Immature natural killer cell (primary cell): ENCODE results near the gene TNS4. TPM values are rescaled to one million over a fixed set of nuclear protein-coding genes. Genes with fewer than 3 reads are reported as not detected.

Experiments used
- DNase-seq, 3 donors: peaks; one replicate each; pipeline ENCODE4 v3.0.0; 2022; ENCODE audit warnings: mixed read lengths in 1 of 3
- H3K27ac Mint-ChIP-seq, 6 donors: one replicate each; pipeline ENCODE4 v1.8.0; 2020; ENCODE audit warnings: mixed read lengths in 6 of 6, mild to moderate bottlenecking in 5 of 6, inconsistent platforms in 4 of 6, moderate library complexity in 3 of 6
- H3K27me3 Mint-ChIP-seq, 3 donors: one replicate each; pipeline ENCODE4 v1.8.0; 2020 to 2021; ENCODE audit warnings: low read depth in 3 of 3, mild to moderate bottlenecking in 3 of 3, mixed read lengths in 3 of 3, moderate library complexity in 3 of 3, inconsistent platforms in 1 of 3
- H3K36me3 Mint-ChIP-seq, 3 donors: one replicate each; pipeline ENCODE4 v1.8.0; 2020; ENCODE audit warnings: mixed read lengths in 3 of 3, inconsistent platforms in 2 of 3, mild to moderate bottlenecking in 2 of 3
- H3K4me1 Mint-ChIP-seq, 2 donors: one replicate each; pipeline ENCODE4 v1.8.0; 2020; ENCODE audit warnings: inconsistent platforms in 2 of 2, mild to moderate bottlenecking in 2 of 2, mixed read lengths in 2 of 2, moderate library complexity in 1 of 2
- H3K4me3 Mint-ChIP-seq, 5 donors: one replicate each; pipeline ENCODE4 v1.8.0; 2020; ENCODE audit warnings: mild to moderate bottlenecking in 5 of 5, mixed read lengths in 5 of 5, inconsistent platforms in 3 of 5, moderate library complexity in 3 of 5
- H3K9me3 Mint-ChIP-seq, 6 donors: one replicate each; pipeline ENCODE4 v1.8.0; 2020; ENCODE audit warnings: mild to moderate bottlenecking in 6 of 6, mixed read lengths in 6 of 6, inconsistent platforms in 4 of 6, moderate library complexity in 3 of 6
- polyA plus RNA-seq, 3 donors: library from polyadenylated mRNA; unstranded; fragments of 300-500 nt; fragmentation: Illumina TruSeq; gene quantifications; one replicate each; pipeline ENCODE4 v1.2.3, GENCODE V29; 2021

TNS4 gene
- polyA plus RNA-seq, 3 donors from 2014 or later = 0.12 TPM; not detected in 2

DNA sequence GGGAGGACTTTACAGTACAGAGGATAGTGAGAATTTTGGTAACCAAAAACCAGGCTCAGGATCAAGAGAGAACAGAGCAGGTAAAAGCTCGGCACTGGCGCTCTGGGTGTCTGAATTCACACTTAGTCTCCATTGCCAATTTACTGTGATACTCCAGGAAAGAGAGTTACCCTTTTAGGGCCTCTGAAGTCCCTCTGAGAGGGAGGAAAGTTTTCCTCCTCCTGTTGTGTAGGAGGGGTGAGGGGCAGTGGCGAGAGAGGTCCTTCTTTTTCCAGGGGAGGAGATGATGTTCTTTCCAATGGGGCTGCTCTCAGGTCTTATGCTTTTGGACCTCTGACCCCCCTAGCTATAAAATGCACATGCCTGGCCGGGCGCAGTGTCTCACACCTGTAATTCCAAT is 5.4 kb upstream of the TNS4 start:
- no peak for DNase-seq
- peaks cover 0 to 6% (median 4%) of the 10 kb centered on the region in 3 donors for H3K27me3 Mint-ChIP-seq
- H3K27ac Mint-ChIP-seq = no peak overlapping the region
- no peak overlapping the region for H3K4me3 Mint-ChIP-seq
- no peaks in the 10 kb centered on the region for H3K4me1 Mint-ChIP-seq
- no peaks in the 10 kb centered on the region for H3K9me3 Mint-ChIP-seq
- H3K36me3 Mint-ChIP-seq = no peaks in the 10 kb centered on the region

DNA sequence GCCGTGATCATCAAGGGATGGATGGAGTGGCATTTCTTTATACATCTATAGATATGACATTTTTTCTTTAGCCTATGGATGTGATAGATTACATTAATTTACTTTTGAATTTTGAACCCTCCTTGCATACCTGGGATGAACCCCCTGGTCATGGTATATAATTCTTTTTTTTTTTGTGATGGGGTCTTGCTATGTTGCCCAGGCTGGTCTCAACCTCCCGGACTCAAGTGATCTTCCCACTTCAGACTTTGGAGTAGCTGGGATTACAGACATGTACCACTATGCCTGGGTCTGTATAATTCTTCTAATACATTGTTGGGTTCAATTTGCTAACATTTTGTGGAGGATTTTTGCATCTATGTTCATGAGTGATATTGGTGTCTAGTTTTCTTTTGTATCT is 1.7 kb upstream of the TNS4 start:
- DNase-seq = no peak
- Mint-ChIP-seq H3K27me3 (peaks cover 2 to 4% (median 2%) of the 10 kb centered on the region in 3 donors), H3K9me3 (no peaks in the 10 kb centered on the region), H3K36me3 (no peaks in the 10 kb centered on the region), H3K4me1 (no peaks in the 10 kb centered on the region), H3K27ac (no peak overlapping the region), H3K4me3 (no peak overlapping the region)

DNA sequence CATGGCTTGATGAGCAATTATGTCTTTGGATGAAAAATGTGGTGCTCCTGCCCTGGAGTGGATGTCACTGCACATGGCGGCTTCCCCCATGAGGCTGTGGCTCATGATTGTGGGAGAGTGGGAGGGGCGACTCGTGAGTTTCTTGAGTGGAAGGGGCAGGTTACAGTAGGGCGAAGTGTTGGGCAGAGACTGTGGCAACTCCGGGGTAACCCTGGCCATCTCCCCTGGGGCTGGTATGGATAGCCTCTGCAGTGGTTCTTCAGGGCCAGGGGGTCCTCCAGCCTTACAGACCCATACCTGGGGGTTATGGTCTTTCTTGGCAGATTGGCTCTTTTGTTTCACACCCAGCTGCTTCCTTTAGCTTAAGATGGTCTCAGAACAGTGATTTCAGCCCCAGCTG is 1.3 kb upstream of the TNS4 start:
- H3K27ac Mint-ChIP-seq = no peak overlapping the region
- H3K36me3 Mint-ChIP-seq = no peaks in the 10 kb centered on the region
- DNase-seq = no peak
- H3K4me1 Mint-ChIP-seq = no peaks in the 10 kb centered on the region
- H3K9me3 Mint-ChIP-seq = no peaks in the 10 kb centered on the region
- no peak overlapping the region for H3K4me3 Mint-ChIP-seq
- H3K27me3 Mint-ChIP-seq = peaks cover 2 to 4% (median 2%) of the 10 kb centered on the region in 3 donors

DNA sequence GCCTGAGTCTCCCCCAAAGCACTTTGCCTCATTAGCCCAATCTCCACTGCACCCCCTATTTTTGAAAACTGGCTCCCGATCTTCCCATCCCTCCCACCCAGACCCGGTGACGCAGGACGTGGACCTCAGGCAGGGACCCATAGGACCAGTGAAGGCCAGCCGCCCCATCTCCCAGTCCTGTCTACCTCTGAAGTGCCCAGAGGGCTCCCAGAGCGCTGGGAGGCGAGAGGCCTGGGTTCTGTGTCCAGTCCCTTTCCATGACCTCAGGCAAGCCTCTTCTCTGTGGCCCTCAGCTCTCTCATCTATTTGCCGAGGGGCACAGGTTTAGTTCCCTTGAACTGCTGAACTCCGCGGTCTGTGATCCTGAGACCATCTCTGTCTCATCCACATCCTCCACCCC is 714 bp downstream of the TNS4 start:
- Mint-ChIP-seq H3K27me3 (peaks cover 2 to 7% (median 4%) of the 10 kb centered on the region in 3 donors), H3K4me3 (no peak overlapping the region), H3K36me3 (no peaks in the 10 kb centered on the region), H3K9me3 (no peaks in the 10 kb centered on the region), H3K27ac (no peak overlapping the region), H3K4me1 (no peaks in the 10 kb centered on the region)
- DNase-seq = no peak

DNA sequence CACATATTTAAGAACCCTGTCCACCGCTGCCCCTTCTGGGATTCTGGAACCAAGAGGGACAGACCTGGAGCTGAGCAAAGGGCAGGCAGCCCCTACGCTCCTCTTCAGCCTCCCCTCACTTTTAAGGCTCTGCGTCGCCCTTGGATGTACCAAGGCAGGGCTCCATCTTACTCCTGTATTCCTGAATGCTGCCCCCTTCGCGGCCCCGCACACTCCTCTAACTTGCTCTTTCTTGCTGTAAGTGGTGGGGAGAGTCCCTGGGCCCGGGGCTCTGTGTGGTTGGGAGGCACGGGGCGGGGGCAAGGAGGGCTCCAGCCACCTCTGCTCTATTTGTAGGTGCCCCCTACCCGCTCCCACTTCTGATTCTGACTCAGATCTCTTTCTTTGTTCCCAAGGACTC is 1.2 kb downstream of the TNS4 start:
- no peak overlapping the region for H3K4me3 Mint-ChIP-seq
- peaks cover 2 to 7% (median 2%) of the 10 kb centered on the region in 3 donors for H3K27me3 Mint-ChIP-seq
- no peaks in the 10 kb centered on the region for H3K36me3 Mint-ChIP-seq
- H3K27ac Mint-ChIP-seq = no peak overlapping the region
- H3K9me3 Mint-ChIP-seq = no peaks in the 10 kb centered on the region
- no peak for DNase-seq
- H3K4me1 Mint-ChIP-seq = no peaks in the 10 kb centered on the region

DNA sequence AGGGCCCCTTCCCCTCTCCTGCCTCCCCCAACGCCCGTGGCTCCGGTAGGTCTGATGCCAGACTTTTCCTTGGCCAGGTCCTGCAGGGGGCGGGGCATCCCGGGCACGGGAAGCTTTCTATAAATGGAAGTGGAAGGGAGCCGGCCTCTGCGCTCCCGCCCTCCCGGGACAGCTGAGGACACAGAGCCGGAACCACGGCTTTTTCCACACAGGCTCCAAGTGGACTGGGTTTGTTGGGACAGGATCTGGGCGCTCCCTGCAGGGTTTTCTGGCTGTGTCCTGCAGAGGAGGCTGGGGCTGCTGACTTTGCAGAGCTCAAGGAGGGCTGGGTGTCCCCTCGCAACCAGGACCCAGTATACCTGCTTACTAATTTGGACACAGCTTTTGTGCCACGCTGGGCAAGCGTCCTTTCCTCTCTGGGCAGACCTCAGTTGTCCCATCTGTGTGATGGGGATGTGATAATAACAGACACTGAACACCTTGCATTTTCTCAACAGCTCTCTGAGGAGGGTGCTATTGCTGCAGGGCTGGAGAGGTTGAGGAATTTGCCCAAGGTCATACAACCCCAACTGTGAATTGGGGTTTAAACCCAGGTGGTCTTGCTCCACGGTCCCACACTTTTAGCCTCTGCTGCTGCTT is 1.8 kb downstream of the TNS4 start:
- Mint-ChIP-seq H3K4me3 (no peak overlapping the region), H3K36me3 (no peaks in the 10 kb centered on the region), H3K4me1 (no peaks in the 10 kb centered on the region), H3K9me3 (no peaks in the 10 kb centered on the region), H3K27ac (no peak overlapping the region), H3K27me3 (peaks cover 1 to 7% (median 2%) of the 10 kb centered on the region in 3 donors)
- DNase-seq = no peak

DNA sequence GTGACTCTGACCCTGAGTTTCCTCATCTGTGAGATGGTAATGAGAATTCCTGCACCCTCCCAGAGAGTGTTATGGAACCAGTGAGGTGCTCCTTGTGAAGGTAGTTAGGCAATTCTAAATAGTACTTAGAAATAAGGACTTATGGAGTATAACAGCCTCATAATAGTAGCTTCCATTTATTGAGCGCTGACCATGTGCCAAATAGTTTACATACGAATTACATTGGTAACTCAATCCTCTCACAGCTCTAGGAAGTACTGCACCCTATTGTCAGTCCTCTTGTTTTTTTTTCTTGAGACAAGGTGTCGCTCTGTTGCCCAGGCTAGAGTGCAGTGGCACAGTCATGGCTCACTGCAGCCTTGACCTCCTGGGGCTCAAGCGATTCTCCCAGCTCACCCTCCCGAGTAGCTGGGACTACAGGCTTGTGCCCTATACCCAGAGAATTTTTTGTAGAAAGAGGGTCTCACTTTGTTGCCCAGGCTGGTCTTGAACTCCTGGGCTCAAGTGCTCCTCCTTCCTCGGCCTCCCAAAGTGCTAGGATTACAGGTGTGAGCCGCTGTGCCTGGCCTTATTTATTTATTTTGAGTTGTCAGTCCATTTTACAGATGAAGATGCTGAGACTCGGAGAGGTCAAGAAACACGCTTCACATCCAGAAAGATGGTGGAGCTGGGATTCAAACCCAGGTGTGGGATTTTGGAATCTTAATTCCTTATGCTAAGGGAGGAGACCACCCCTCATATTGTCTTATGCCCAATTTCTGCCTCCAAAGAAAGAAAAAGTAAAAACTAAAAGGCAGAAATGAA is 2.9 kb downstream of the TNS4 start:
- Mint-ChIP-seq H3K4me1 (no peaks in the 10 kb centered on the region), H3K27me3 (peaks cover 0 to 7% (median 0%) of the 10 kb centered on the region in 3 donors), H3K4me3 (no peak overlapping the region), H3K9me3 (no peaks in the 10 kb centered on the region), H3K36me3 (no peaks in the 10 kb centered on the region), H3K27ac (no peak overlapping the region)
- no peak for DNase-seq

DNA sequence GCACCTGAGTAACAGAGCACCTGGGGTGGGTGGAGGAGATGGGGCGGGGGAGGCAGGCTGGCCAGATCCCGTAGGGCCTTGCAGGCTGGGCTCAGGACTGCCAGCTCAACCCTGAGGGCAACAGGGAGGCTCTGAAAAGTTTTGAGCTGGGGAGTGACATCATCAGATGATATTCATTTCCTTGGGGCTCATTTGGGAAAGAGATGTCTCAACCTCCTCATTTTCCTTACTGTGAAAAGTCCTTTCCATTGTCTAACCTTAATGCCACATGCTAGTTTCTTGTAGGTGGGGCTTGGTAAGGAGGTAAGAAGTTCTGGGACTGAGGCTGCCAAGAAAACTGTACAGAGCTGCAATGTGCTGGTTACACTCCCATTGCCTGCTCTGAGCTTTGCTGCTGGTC is 3.7 kb downstream of the TNS4 start:
- no peak overlapping the region for H3K4me3 Mint-ChIP-seq

DNA sequence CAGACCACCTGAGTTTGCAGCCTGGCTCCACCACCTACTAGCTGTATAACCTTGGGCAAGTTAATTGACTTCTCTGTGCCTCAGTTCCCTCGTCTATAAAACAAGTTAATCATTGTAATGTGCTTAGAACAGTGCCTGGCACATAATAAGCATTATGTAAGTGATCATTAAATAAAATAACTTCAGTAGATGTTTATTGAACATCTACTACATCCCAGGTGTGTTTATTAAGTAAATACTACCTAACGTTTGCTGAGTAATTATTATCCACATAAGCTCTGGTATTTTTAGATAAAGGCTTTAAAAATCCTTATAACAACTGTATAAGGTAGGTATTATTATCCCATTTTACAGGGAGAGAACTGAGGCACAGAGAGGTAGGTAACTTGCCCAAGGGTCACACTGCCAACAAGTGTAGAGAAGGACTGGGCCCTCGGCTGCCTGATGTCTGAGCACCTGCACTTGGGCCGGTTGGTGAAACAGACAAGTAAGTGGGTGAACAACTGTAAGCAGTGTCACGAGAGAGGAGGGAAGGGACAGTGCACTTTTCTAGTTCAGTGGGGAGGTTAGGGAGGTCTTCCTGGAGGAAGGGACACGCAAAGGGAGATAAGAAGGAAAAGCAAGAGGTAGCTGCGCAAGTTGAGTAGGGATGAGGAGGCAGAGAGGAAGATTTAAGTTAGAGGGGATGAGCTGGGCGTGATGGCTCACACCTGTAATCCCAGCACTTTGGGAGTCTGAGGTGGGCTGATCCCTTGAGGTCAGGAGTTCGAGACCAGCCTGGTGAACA is 4.6 kb downstream of the TNS4 start:
- DNase-seq = no peak
- H3K36me3 Mint-ChIP-seq = no peaks in the 10 kb centered on the region
- H3K9me3 Mint-ChIP-seq = no peaks in the 10 kb centered on the region
- H3K27me3 Mint-ChIP-seq = peaks cover 0 to 7% (median 0%) of the 10 kb centered on the region in 3 donors
- no peak overlapping the region for H3K4me3 Mint-ChIP-seq
- peak overlapping the region in 1 of 6 donors; percentile 64 for H3K27ac Mint-ChIP-seq
- H3K4me1 Mint-ChIP-seq = no peaks in the 10 kb centered on the region

More for the DNA sequence above, 3.7 kb downstream of the TNS4 start:
- Mint-ChIP-seq H3K27ac (no peak overlapping the region), H3K4me1 (no peaks in the 10 kb centered on the region), H3K36me3 (no peaks in the 10 kb centered on the region), H3K9me3 (no peaks in the 10 kb centered on the region), H3K27me3 (peaks cover 0 to 7% (median 0%) of the 10 kb centered on the region in 3 donors)
- DNase-seq = no peak

DNA sequence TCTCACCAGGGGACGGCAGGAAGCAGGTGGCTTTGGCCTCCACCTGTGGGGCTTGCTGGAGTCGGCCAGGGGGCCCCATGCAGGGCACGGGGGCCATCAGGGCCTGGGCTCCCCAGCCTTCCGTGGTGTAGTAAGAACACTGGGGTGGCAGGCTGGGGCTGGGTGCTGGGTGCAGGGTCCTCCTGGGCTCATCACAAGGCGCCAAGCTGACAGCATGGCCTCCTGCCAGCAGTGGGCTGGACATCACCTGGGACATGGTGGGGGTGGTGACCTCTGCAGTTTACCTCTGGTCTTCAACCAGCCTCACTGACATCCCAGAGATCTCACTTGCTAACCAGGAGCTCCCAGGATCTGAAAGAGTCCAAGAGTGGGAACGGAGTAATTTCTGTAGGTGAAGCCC is 5.3 kb downstream of the TNS4 start:
- Mint-ChIP-seq H3K4me1 (peaks cover under 1% of the 10 kb centered on the region in 2 donors), H3K4me3 (no peak overlapping the region), H3K27ac (no peak overlapping the region), H3K36me3 (no peaks in the 10 kb centered on the region), H3K27me3 (peaks cover 0 to 7% (median under 1%) of the 10 kb centered on the region in 3 donors), H3K9me3 (no peaks in the 10 kb centered on the region)
- no peak for DNase-seq

DNA sequence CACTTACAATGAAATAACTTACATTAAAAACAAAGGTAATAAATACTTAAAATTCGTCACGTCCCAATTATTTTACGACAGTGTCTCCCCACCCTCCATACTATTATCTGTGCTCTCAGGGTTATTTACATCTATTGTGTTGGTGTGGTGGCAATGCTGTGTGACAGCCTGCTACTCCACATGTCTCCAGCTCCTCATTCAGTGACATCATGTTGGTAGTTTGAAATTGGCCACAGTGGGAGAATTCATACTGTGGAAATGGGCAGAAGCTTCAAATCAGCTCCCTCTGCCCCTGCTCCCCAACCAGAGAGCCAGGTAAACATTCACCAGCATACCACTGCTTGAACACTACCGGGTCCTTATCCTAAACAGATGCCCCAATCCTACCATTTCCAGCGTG is 6.3 kb downstream of the TNS4 start:
- no peak for DNase-seq
- H3K36me3 Mint-ChIP-seq = no peaks in the 10 kb centered on the region
- no peaks in the 10 kb centered on the region for H3K9me3 Mint-ChIP-seq
- no peak overlapping the region for H3K4me3 Mint-ChIP-seq
- H3K4me1 Mint-ChIP-seq = peaks cover 6 to 11% of the 10 kb centered on the region in 2 donors
- H3K27ac Mint-ChIP-seq = no peak overlapping the region
- peaks cover 0 to 7% (median 4%) of the 10 kb centered on the region in 3 donors for H3K27me3 Mint-ChIP-seq

DNA sequence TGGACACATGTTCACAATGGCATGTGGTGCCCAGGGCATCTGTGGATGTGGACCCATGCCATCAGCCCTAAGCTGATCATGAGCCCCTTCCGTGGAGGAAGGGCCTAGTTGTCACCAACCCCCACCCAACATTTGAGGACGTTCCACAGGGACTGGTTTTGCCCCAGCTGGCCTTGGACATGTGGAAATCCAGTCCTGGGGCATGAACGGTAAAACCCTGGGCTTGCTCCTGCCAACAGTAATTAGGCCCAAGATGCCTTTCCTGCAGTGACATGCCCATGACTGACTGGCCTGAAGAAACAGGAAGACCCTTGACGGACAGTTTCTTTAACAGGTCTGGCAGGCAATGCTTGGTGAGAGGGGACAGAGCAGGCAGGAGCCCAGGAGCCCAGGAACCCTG is 7.7 kb downstream of the TNS4 start:
- Mint-ChIP-seq H3K27me3 (peaks cover 0 to 5% (median 4%) of the 10 kb centered on the region in 3 donors), H3K27ac (no peak overlapping the region), H3K4me1 (peaks cover 20 to 25% of the 10 kb centered on the region in 2 donors), H3K9me3 (no peaks in the 10 kb centered on the region), H3K36me3 (no peaks in the 10 kb centered on the region), H3K4me3 (no peak overlapping the region)
- no peak for DNase-seq

DNA sequence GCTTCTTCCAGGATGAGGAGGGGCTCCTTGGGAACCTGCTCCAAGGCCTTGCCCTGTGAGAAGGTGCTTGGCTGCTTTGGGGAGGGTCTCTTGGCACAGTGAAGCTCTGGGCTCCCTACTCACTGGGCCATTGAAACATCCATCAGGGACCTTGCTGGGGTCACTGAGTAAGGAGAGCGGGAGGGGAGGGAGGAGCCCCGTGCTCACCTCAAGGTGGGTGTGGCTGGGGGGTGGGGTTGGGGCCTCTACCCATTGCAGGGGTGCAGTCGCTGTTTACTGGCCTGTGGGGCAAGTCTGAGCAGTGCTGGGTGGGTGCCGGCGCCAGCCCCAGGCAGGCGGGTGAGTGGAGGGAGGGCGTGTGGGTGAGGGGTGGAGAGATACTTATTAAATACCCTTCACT is 9.9 kb downstream of the TNS4 start:
- Mint-ChIP-seq H3K27me3 (peaks cover 0 to 4% (median 1%) of the 10 kb centered on the region in 3 donors), H3K27ac (no peak overlapping the region), H3K36me3 (no peaks in the 10 kb centered on the region), H3K4me1 (peaks cover 27 to 31% of the 10 kb centered on the region in 2 donors), H3K4me3 (no peak overlapping the region), H3K9me3 (no peaks in the 10 kb centered on the region)
- no peak for DNase-seq

DNA sequence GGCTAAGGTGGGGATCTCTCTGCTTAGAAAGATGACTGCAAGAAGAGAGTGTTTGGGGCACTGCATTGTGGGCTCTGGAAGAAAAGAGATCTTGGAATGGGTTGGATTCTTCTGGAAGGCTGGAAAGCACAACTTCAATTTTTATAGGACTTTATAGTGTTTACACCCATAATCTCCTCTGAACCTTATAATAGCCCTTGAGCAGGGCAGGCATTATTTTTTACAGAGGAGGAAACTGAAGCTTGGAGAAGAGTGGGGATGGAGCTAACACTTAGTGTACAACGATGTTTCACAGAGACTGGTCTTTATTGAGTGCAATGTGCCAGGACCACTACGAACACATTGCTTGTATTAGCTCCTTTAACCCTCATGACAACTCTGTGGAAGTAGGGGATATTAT is 10.4 kb downstream of the TNS4 start:
- peaks cover 0 to 5% (median 1%) of the 10 kb centered on the region in 3 donors for H3K27me3 Mint-ChIP-seq
- H3K9me3 Mint-ChIP-seq = no peaks in the 10 kb centered on the region
- no peak overlapping the region for H3K4me3 Mint-ChIP-seq
- peak overlapping the region in 1 of 6 donors; percentile 40 for H3K27ac Mint-ChIP-seq
- DNase-seq = no peak
- H3K36me3 Mint-ChIP-seq = no peaks in the 10 kb centered on the region
- peaks cover 27 to 31% of the 10 kb centered on the region in 2 donors for H3K4me1 Mint-ChIP-seq
